ENCODE results near the gene GRID1. TPM values are rescaled to one million over a fixed set of nuclear protein-coding genes. Genes with fewer than 3 reads are reported as not detected.

The GRID1 gene
- total RNA-seq, 1 experiment from 2014 or later: not detected

DNA sequence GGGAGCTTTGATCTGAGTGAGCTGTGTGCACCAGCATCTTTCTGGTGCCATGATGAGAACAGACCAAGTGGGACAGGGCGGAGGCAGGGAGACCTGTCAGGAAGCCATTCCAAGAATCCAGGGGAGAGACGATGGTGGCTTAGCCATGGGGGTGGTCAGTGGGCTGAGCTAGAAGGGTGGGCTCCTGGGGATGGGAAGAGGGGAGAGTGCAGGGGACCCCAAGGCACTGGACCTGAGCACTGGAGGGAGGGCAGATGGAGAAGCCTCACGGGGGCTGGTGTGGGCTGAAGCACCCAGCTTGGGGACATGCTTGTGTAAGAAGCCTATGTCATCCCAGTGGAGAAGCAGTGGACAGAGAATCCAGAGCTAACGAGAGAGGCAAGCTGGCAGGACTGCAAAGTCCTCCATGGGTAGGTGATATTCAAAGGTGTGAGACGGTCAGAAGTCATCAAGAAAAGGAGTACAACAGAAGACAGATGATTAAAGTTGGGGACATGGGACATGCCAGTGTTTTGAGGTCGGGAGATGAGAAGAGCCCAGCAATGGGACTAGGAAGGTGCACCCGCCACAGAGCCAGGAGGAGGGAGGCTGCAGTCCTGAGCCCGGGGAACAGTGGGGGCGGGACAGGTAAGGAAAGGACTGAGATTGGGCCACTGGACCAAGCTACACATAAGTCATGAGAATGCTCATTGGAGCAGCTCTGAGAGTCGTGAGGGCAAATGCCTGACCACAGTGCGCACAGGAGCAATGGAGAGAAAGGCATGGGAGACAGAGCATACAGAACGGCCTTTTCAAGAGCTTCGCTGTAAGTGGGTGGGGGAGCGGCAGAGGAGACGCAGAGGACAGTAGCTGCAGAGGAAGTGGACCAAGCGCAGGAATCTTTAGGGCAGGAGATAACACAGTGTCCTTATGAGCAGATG is 72.0 kb downstream of the GRID1 start:
- H3K9me3 Mint-ChIP-seq (ENCODE audit: low read depth, unreplicated experiment): no peaks in the 10 kb centered on the region
- H3K27ac Mint-ChIP-seq (ENCODE audit: unreplicated experiment): no peak overlapping the region
- CTCF ChIA-PET: no interaction called here
- H3K4me3 Mint-ChIP-seq (ENCODE audit: low read depth, unreplicated experiment): no peak overlapping the region
- no peaks in the 10 kb centered on the region for H3K4me1 Mint-ChIP-seq (ENCODE audit: low read depth, unreplicated experiment)
- H3K27me3 Mint-ChIP-seq (ENCODE audit: unreplicated experiment): peaks cover 49% of the 10 kb centered on the region
- no peak for TF ChIP-seq CTCF (IDR thresholded peaks at IDR 0.05; ENCODE audit: unreplicated experiment)
- BruUV-seq (replicated peaks): no TSS peak
- no peaks in the 10 kb centered on the region for H3K36me3 Mint-ChIP-seq (ENCODE audit: insufficient read depth, unreplicated experiment)
- intact Hi-C loops (cut with micrococcal nuclease; ENCODE audit: unreplicated experiment): no loop called here
- DNase-seq: no peak

GRCh38 chr10:86293396-86293791 is 73.2 kb downstream of the GRID1 start:
- no TSS peak for BruUV-seq (replicated peaks)
- no peaks in the 10 kb centered on the region for H3K36me3 Mint-ChIP-seq (ENCODE audit: insufficient read depth, unreplicated experiment)
- H3K4me1 Mint-ChIP-seq (ENCODE audit: low read depth, unreplicated experiment): no peaks in the 10 kb centered on the region
- TF ChIP-seq CTCF (IDR thresholded peaks at IDR 0.05; ENCODE audit: unreplicated experiment): no peak
- CTCF ChIA-PET: no interaction called here
- intact Hi-C loops (cut with micrococcal nuclease; ENCODE audit: unreplicated experiment): no loop called here
- H3K27me3 Mint-ChIP-seq (ENCODE audit: unreplicated experiment): peaks cover 54% of the 10 kb centered on the region
- no peaks in the 10 kb centered on the region for H3K9me3 Mint-ChIP-seq (ENCODE audit: low read depth, unreplicated experiment)
- DNase-seq: no peak
- H3K4me3 Mint-ChIP-seq (ENCODE audit: low read depth, unreplicated experiment): no peak overlapping the region
- H3K27ac Mint-ChIP-seq (ENCODE audit: unreplicated experiment): no peak overlapping the region

DNA sequence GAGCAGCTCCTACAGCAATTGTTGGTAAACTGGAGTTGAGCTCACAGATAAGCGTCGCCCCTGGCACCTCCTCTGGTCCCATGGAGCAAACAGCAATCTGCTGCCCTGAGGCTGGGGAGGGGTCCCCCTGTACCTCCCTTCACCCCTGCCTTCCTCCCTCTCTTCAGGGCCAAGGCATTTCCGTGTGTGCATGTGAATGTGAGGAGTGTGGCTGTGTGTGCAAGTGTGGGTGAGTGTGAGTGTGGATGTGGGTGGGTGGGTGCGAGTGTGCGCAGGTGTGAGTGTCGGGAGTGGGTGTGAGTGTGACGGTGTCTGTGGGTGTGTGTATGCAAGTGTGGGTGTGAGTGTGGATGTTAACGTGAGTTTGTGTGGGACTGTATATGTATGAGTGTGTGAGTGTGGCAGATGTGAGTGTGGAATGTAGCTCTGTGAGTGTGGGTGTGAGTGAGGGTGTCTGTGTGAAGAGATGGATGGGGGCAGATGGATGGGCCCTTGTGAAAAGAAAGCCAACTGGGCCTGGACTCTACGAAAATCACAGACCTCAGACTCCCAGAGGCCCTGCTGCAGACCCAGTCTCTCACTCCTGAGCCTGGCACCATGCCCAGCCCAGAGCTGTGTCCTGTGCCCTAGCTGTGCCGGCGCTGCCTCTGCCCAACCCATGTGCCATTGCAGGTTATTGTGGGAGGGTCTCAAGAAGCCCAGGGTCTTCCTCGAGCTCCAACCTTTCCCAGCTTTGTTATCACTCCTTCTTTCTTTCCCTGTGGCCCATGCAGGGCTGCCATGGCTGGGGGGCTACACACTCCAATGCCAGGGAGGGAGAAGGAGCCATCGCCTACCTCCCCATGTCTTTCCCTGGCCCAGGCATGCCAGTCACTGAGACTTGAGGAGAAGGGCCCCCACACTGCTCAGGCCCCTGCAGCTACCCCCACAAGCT is 73.9 kb downstream of the GRID1 start:
- intact Hi-C loops (cut with micrococcal nuclease; ENCODE audit: unreplicated experiment): no loop called here
- no TSS peak for BruUV-seq (replicated peaks)
- CTCF ChIA-PET: no interaction called here
- no peak for TF ChIP-seq CTCF (IDR thresholded peaks at IDR 0.05; ENCODE audit: unreplicated experiment)
- no peaks in the 10 kb centered on the region for H3K36me3 Mint-ChIP-seq (ENCODE audit: insufficient read depth, unreplicated experiment)
- peaks cover 55% of the 10 kb centered on the region for H3K27me3 Mint-ChIP-seq (ENCODE audit: unreplicated experiment)
- no peaks in the 10 kb centered on the region for H3K9me3 Mint-ChIP-seq (ENCODE audit: low read depth, unreplicated experiment)
- H3K27ac Mint-ChIP-seq (ENCODE audit: unreplicated experiment): no peak overlapping the region
- no peak for DNase-seq
- no peak overlapping the region for H3K4me3 Mint-ChIP-seq (ENCODE audit: low read depth, unreplicated experiment)
- no peaks in the 10 kb centered on the region for H3K4me1 Mint-ChIP-seq (ENCODE audit: low read depth, unreplicated experiment)

- TF ChIP-seq CTCF (IDR thresholded peaks at IDR 0.05; ENCODE audit: unreplicated experiment): no peak
- Mint-ChIP-seq H3K9me3 (ENCODE audit: low read depth, unreplicated experiment) (no peaks in the 10 kb centered on the region), H3K4me1 (ENCODE audit: low read depth, unreplicated experiment) (no peaks in the 10 kb centered on the region), H3K4me3 (ENCODE audit: low read depth, unreplicated experiment) (no peak overlapping the region), H3K27ac (ENCODE audit: unreplicated experiment) (no peak overlapping the region), H3K36me3 (ENCODE audit: insufficient read depth, unreplicated experiment) (no peaks in the 10 kb centered on the region), H3K27me3 (ENCODE audit: unreplicated experiment) (peaks cover 62% of the 10 kb centered on the region)
- DNase-seq: no peak
- intact Hi-C loops (cut with micrococcal nuclease; ENCODE audit: unreplicated experiment): no loop called here
- CTCF ChIA-PET: no interaction called here
- BruUV-seq (replicated peaks): no TSS peak
Measured at GRCh38 chr10:86291616-86292340, 74.8 kb downstream of the GRID1 start.
